SH-SY5Y (cell line): Measurements from ENCODE around the gene MT1E.

Source experiments
- GATA2 ChIP-seq: IDR thresholded peaks from 2 replicates; pipeline ENCODE4 v1.6.1; 2011; ENCODE audit warnings: mild to moderate bottlenecking, low read depth, low read length
- GATA3 ChIP-seq: IDR thresholded peaks from 2 replicates; pipeline ENCODE4 v1.6.1; 2011; ENCODE audit warnings: low read depth, mild to moderate bottlenecking, low read length, moderate library complexity

DNA sequence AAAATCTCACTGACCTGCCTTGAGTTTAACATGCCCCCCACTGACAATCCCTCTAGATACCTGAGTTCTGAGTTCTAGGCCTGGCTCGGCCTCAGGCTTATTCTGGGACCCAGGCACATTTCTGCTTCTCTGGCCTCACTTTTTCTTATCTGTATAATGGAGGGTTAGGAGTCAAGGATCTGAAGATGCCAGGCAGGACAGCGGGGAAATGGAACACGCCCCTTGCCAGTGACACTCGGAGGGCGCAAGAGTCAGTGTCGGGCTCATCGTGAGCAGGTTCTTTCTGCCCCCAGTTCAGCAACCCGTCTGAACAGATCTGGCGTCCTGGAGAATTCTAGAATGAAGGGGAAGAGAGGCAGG, 36.8 kb upstream of the MT1E start:
- TF ChIP-seq GATA2 (no peak), GATA3 (no peak)
